Measurements from ENCODE around the gene TRIM9. TPM values are rescaled to one million over a fixed set of nuclear protein-coding genes. Genes with fewer than 3 reads are reported as not detected.

The TRIM9 gene
- total RNA-seq, 1 experiment from 2014 or later, result 0.44 TPM

DNA sequence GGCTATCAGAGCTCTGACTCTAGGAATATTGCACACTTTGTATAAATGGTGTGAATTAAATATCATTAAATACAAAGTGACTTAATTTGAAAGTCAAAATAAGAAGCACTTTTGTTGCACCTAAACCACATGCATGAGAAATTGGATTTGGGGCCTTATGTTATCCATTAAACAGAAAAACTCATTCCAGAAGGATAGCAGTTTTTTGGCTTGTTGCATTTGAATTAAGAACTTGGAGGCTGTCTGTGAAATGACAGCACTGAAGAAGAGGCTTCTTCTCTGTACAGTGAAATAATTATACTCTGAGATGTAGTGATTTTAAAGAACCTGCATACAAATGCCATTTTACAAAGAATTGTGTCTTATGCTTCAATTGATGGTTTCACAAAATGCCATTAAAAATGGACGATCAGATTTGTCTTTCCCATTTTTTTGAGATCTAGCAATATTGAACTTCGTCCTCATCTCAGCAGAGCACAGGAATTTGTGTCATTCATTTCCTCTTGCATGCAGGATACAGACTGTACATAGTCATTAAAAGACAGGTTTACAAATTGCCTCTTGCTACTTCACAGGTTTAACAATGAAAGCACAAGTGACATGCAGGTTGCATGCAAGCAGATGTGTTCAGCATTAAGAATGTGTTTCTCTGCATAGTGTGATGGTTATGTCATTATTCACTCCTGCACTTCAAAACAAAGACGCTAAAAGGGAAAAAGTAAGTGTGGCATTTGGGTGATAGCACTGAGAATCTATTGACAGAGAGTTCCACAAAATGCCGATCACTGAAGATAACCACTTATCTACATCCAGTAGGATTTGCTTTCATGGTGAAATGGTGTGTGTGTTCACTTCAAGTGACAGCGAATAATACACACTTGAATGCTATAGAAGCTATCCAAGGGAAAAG, 114.7 kb downstream of the TRIM9 start:
- in situ Hi-C loops (cut with HindIII; ENCODE audit: low pct_unique_long_range_greater_than_20kb, low sequenced_read_pairs) (no loop called here), intact Hi-C loops (cut with micrococcal nuclease; ENCODE audit: unreplicated experiment) (no loop called here)
- H3K36me3 ChIP-seq (ENCODE audit: control insufficient read depth, insufficient read depth, low read length), result no peaks in the 10 kb centered on the region
- peaks cover 3% of the 10 kb centered on the region for H3K27me3 ChIP-seq (ENCODE audit: control insufficient read depth, insufficient read depth, low read length)
- DNase-seq (ENCODE audit: low read depth, low spot score) (no peak), ATAC-seq (no peak)
- TF ChIP-seq REST (IDR thresholded peaks at IDR 0.05; ENCODE audit: insufficient read depth in 1 of 2, low read depth in 2 of 2, low read length in 1 of 2), result no peak
- no peak for TF ChIP-seq CTCF (IDR thresholded peaks at IDR 0.05)
- TF ChIP-seq POLR2AphosphoS5 (IDR thresholded peaks at IDR 0.05; ENCODE audit: low read depth, low read length), result no peak
- no peak for TF ChIP-seq TCF7L2 (IDR thresholded peaks at IDR 0.05; ENCODE audit: low read depth, low read length)
- TF ChIP-seq SIN3A (IDR thresholded peaks at IDR 0.05; ENCODE audit: borderline replicate concordance, insufficient read depth, low read depth, low read length), result no peak
- no peak overlapping the region for H3K27ac ChIP-seq (ENCODE audit: low read length)
- CTCF ChIA-PET, result no interaction called here
- no peaks in the 10 kb centered on the region for H3K4me1 ChIP-seq (ENCODE audit: control insufficient read depth, insufficient read depth, low read length)
- POLR2A ChIA-PET, result no interaction called here
- H3K4me3 ChIP-seq (ENCODE audit: low read depth in 2 of 2, low read length in 2 of 2), result no peak overlapping the region
- no TSS peak for BruUV-seq (replicated peaks)
- H3K9me3 ChIP-seq (ENCODE audit: control insufficient read depth, insufficient read depth, low read depth, low read length), result no peaks in the 10 kb centered on the region

GRCh38 chr14:50978888-50979287, 116.0 kb downstream of the TRIM9 start:
- Histone ChIP-seq H3K9me3 (ENCODE audit: control insufficient read depth, insufficient read depth, low read depth, low read length) (no peaks in the 10 kb centered on the region), H3K27me3 (ENCODE audit: control insufficient read depth, insufficient read depth, low read length) (peaks cover 3% of the 10 kb centered on the region), H3K4me1 (ENCODE audit: control insufficient read depth, insufficient read depth, low read length) (no peaks in the 10 kb centered on the region), H3K36me3 (ENCODE audit: control insufficient read depth, insufficient read depth, low read length) (no peaks in the 10 kb centered on the region), H3K4me3 (ENCODE audit: low read depth in 2 of 2, low read length in 2 of 2) (no peak overlapping the region), H3K27ac (ENCODE audit: low read length) (no peak overlapping the region)
- TF ChIP-seq POLR2AphosphoS5 (IDR thresholded peaks at IDR 0.05; ENCODE audit: low read depth, low read length), result no peak
- no peak for TF ChIP-seq TCF7L2 (IDR thresholded peaks at IDR 0.05; ENCODE audit: low read depth, low read length)
- no peak for TF ChIP-seq SIN3A (IDR thresholded peaks at IDR 0.05; ENCODE audit: borderline replicate concordance, insufficient read depth, low read depth, low read length)
- no peak for TF ChIP-seq REST (IDR thresholded peaks at IDR 0.05; ENCODE audit: insufficient read depth in 1 of 2, low read depth in 2 of 2, low read length in 1 of 2)
- TF ChIP-seq CTCF (IDR thresholded peaks at IDR 0.05), result no peak
- BruUV-seq (replicated peaks), result no TSS peak
- intact Hi-C loops (cut with micrococcal nuclease; ENCODE audit: unreplicated experiment), result no loop called here
- POLR2A ChIA-PET, result no interaction called here
- DNase-seq (ENCODE audit: low read depth, low spot score), result no peak
- CTCF ChIA-PET, result no interaction called here
- ATAC-seq, result no peak
- in situ Hi-C loops (cut with HindIII; ENCODE audit: low pct_unique_long_range_greater_than_20kb, low sequenced_read_pairs), result no loop called here

Data from Panc1 (cell line).